Measurements from ENCODE around the gene CHGA.

GRCh38 chr14:92895352-92895878 is 27.5 kb upstream of the CHGA start:
- TF ChIP-seq FOXM1 (IDR thresholded peaks at IDR 0.05; ENCODE audit: borderline replicate concordance) (no peak), BHLHE40 (IDR thresholded peaks at IDR 0.05; ENCODE audit: borderline replicate concordance) (no peak), FOXA1 (IDR thresholded peaks at IDR 0.05) (no peak), TARDBP (IDR thresholded peaks at IDR 0.05) (no peak), CTBP1 (IDR thresholded peaks at IDR 0.05; ENCODE audit: borderline replicate concordance) (no peak), L3MBTL2 (conservative IDR thresholded peaks at IDR 0.05) (no peak), ARNT (IDR thresholded peaks at IDR 0.05) (no peak), FOXK2 (IDR thresholded peaks at IDR 0.05) (no peak), NFRKB (IDR thresholded peaks at IDR 0.05) (no peak)

Measured in HEK293T (cell line).